PC-9 (cell line): ENCODE measurements around the gene GPC5.

Experiments used
- CTCF ChIP-seq: fragments of 200-600 bp; sonication (generic); conservative IDR thresholded peaks from 2 replicates; pipeline ENCODE4 v1.6.1; 2017; ENCODE audit warnings: mixed run types, antibody characterized with exemption, mild to moderate bottlenecking, moderate library complexity
- EZH2 ChIP-seq: fragments of 200-600 bp; sonication (generic); IDR thresholded peaks from 2 replicates; pipeline ENCODE4 v1.8.0; 2017; ENCODE audit warnings: antibody characterized with exemption, low read depth

- TF ChIP-seq CTCF = no peak
- TF ChIP-seq EZH2 = no peak
These were observed 1017.4 kb downstream of the GPC5 start for GRCh38 chr13:92415781-92416180.
